HEK293 (cell line): ENCODE data around the gene AGAP5.

Experiments
- CTCF ChIA-PET: fragments of 350-600 bp; formaldehyde crosslinking; extraction: SDS; loops from one replicate; lab custom pipeline; 2021; ENCODE audit warnings: antibody characterized with exemption; lab: Yijun Ruan, JAX
- POLR2A ChIA-PET: fragments of 300-600 bp; formaldehyde crosslinking; extraction: SDS; loops from one replicate; lab custom pipeline; 2020; ENCODE audit warnings: antibody characterized with exemption, inconsistent platforms; lab: Yijun Ruan, JAX
- H3K27ac ChIP-seq: fragments of 200-500 bp; sonication (Bioruptor generic); 2 replicates; pipeline ENCODE4 v1.5.1; 2014; ENCODE audit warnings: low read depth, low read length, control low read depth, inconsistent platforms; ENCODE audit errors: extremely low read depth
- H3K36me3 ChIP-seq, 2 experiments: fragments of 200-500 bp in 1 of 2; sonication (Bioruptor generic) in 1 of 2; 1 replicate in 1 of 2; 2 replicates in 1 of 2; pipeline ENCODE4 v1.5.1; 2014 to 2017; ENCODE audit warnings: inconsistent platforms in 2 of 2, low read length in 2 of 2; ENCODE audit not compliant: control insufficient read depth in 2 of 2, insufficient read depth in 1 of 2
- H3K4me1 ChIP-seq: fragments of 200-500 bp; sonication (Bioruptor generic); 2 replicates; pipeline ENCODE4 v1.5.1; 2014; ENCODE audit warnings: mild to moderate bottlenecking, low read length, inconsistent platforms; ENCODE audit not compliant: control insufficient read depth, insufficient read depth
- H3K4me3 ChIP-seq: 2 replicates; pipeline ENCODE4 v1.5.1; 2011; ENCODE audit warnings: low read depth, mild to moderate bottlenecking, control low read depth, low read length, moderate library complexity
- H3K9me3 ChIP-seq: fragments of 200-500 bp; sonication (Bioruptor generic); 2 replicates; pipeline ENCODE4 v1.5.1; 2014; ENCODE audit warnings: low read depth, low read length, inconsistent platforms; ENCODE audit not compliant: control insufficient read depth, insufficient read depth
- GLIS1 ChIP-seq: fragments of 450-650 bp; formaldehyde crosslinking; IDR thresholded peaks from 2 replicates; pipeline ENCODE4 v1.5.1; 2016; ENCODE audit warnings: missing biosample characterization, missing genetic modification characterization
- GLIS2 ChIP-seq: fragments of 450-650 bp; formaldehyde crosslinking; IDR thresholded peaks from 2 replicates; pipeline ENCODE4 v1.5.1; 2016; ENCODE audit warnings: missing biosample characterization, missing genetic modification characterization
- HIC1 ChIP-seq: fragments of 450-650 bp; formaldehyde crosslinking; IDR thresholded peaks from 2 replicates; pipeline ENCODE4 v1.5.1; 2016; ENCODE audit warnings: missing biosample characterization, missing genetic modification characterization
- HOXD13 ChIP-seq: sonication (generic); formaldehyde crosslinking; IDR thresholded peaks from 2 replicates; pipeline ENCODE4 v1.8.0; 2022; ENCODE audit warnings: missing genetic modification reagents, borderline replicate concordance
- KLF8 ChIP-seq: fragments of 450-650 bp; formaldehyde crosslinking; IDR thresholded peaks from 2 replicates; pipeline ENCODE4 v1.5.1; 2016; ENCODE audit warnings: missing biosample characterization, missing genetic modification characterization
- MZF1 ChIP-seq: fragments of 450-650 bp; formaldehyde crosslinking; IDR thresholded peaks from 2 replicates; pipeline ENCODE4 v1.5.1; 2017; ENCODE audit warnings: missing biosample characterization, missing genetic modification characterization, borderline replicate concordance
- PRDM10 ChIP-seq: fragments of 450-650 bp; formaldehyde crosslinking; IDR thresholded peaks from 2 replicates; pipeline ENCODE4 v1.5.1; 2016; ENCODE audit warnings: missing biosample characterization, missing genetic modification characterization
- SETDB1 ChIP-seq: IDR thresholded peaks from one replicate; pipeline ENCODE4 v1.6.1; 2017; ENCODE audit warnings: mild to moderate bottlenecking, low read length, moderate library complexity, mixed read lengths; ENCODE audit not compliant: insufficient read length
- ZBTB49 ChIP-seq: fragments of 450-650 bp; formaldehyde crosslinking; IDR thresholded peaks from 2 replicates; pipeline ENCODE4 v1.5.1; 2016; ENCODE audit warnings: missing biosample characterization, missing genetic modification characterization, low read depth
- ZFP69B ChIP-seq: fragments of 450-650 bp; formaldehyde crosslinking; IDR thresholded peaks from 2 replicates; pipeline ENCODE4 v1.5.1; 2016; ENCODE audit warnings: missing biosample characterization, missing genetic modification characterization
- ZNF157 ChIP-seq: fragments of 450-650 bp; formaldehyde crosslinking; IDR thresholded peaks from 2 replicates; pipeline ENCODE4 v1.5.1; 2016; ENCODE audit warnings: missing biosample characterization, missing genetic modification characterization
- ZNF175 ChIP-seq: fragments of 450-650 bp; formaldehyde crosslinking; IDR thresholded peaks from 2 replicates; pipeline ENCODE4 v1.5.1; 2016; ENCODE audit warnings: missing biosample characterization, missing genetic modification characterization
- ZNF202 ChIP-seq: fragments of 450-650 bp; formaldehyde crosslinking; IDR thresholded peaks from 2 replicates; pipeline ENCODE4 v1.5.1; 2016; ENCODE audit warnings: missing biosample characterization, missing genetic modification characterization, borderline replicate concordance
- ZNF24 ChIP-seq: fragments of 450-650 bp; formaldehyde crosslinking; IDR thresholded peaks from 2 replicates; pipeline ENCODE4 v1.5.1; 2016; ENCODE audit warnings: missing biosample characterization, missing genetic modification characterization
- ZNF26 ChIP-seq: fragments of 450-650 bp; formaldehyde crosslinking; IDR thresholded peaks from 2 replicates; pipeline ENCODE4 v1.5.1; 2016; ENCODE audit warnings: missing biosample characterization, missing genetic modification characterization
- ZNF610 ChIP-seq: fragments of 450-650 bp; formaldehyde crosslinking; IDR thresholded peaks from 2 replicates; pipeline ENCODE4 v1.5.1; 2016; ENCODE audit warnings: missing biosample characterization, missing genetic modification characterization, borderline replicate concordance
- ZNF624 ChIP-seq: fragments of 450-650 bp; formaldehyde crosslinking; IDR thresholded peaks from 2 replicates; pipeline ENCODE4 v1.5.1; 2017; ENCODE audit warnings: missing biosample characterization, missing genetic modification characterization
- ZNF701 ChIP-seq: fragments of 450-650 bp; formaldehyde crosslinking; IDR thresholded peaks from 2 replicates; pipeline ENCODE4 v1.5.1; 2016; ENCODE audit warnings: missing biosample characterization, missing genetic modification characterization

The AGAP5 gene

GRCh38 chr10:73629165-73629564 is 68.7 kb downstream of the AGAP5 start:
- POLR2A ChIA-PET, result no interaction called here
- H3K4me3 ChIP-seq, result no peak overlapping the region
- no peaks in the 10 kb centered on the region for H3K36me3 ChIP-seq
- TF ChIP-seq PRDM10 (tag by site-specific recombination), result no peak
- no peak for TF ChIP-seq ZBTB49
- TF ChIP-seq GLIS2 (tag by site-specific recombination), result no peak
- no peak for TF ChIP-seq ZNF175
- TF ChIP-seq ZNF701 (tag by site-specific recombination), result no peak
- TF ChIP-seq ZNF202 (tag by site-specific recombination), result no peak
- no peak for TF ChIP-seq ZNF624 (tag by site-specific recombination)
- TF ChIP-seq GLIS1, result no peak
- TF ChIP-seq HIC1 (tag by site-specific recombination), result no peak
- TF ChIP-seq ZNF157 (tag by site-specific recombination), result no peak
- TF ChIP-seq ZNF26 (tag by site-specific recombination), result no peak
- TF ChIP-seq ZNF24 (tag by site-specific recombination), result no peak
- no peak for TF ChIP-seq KLF8 (tag by site-specific recombination)
- TF ChIP-seq ZFP69B, result no peak
- no peak for TF ChIP-seq HOXD13
- no peak for TF ChIP-seq ZNF610 (tag by site-specific recombination)
- no peak for TF ChIP-seq SETDB1
- no peak for TF ChIP-seq MZF1 (tag by site-specific recombination)
- TF ChIP-seq, all 188 proteins: peak for 0
- CTCF ChIA-PET, result interaction anchor here (4.4 to 4.8 kb wide), 2 partner anchors 14 to 99 kb away, joined by 21 to 28 read pairs; no protein-coding TSS in a partner anchor
- Histone ChIP-seq H3K27ac (no peak overlapping the region), H3K9me3 (no peaks in the 10 kb centered on the region), H3K4me1 (no peaks in the 10 kb centered on the region)
